K562 (cell line): ENCODE measurements around the gene ABAT. TPM values are rescaled to one million over a fixed set of nuclear protein-coding genes. Genes with fewer than 3 reads are reported as not detected.

Source experiments
- FUS ChIP-seq: fragments of 200-400 bp; formaldehyde crosslinking; optimal IDR thresholded peaks from 2 replicates; pipeline ENCODE3; 2017; ENCODE audit warnings: low read depth, low read length
- HNRNPLL ChIP-seq: fragments of 200-400 bp; formaldehyde crosslinking; IDR thresholded peaks from 2 replicates; pipeline ENCODE4 v1.6.1; 2017; ENCODE audit warnings: low read length, low read depth, mild to moderate bottlenecking; ENCODE audit not compliant: poor library complexity, severe bottlenecking
- PCBP1 ChIP-seq: fragments of 200-400 bp; formaldehyde crosslinking; IDR thresholded peaks from 2 replicates; pipeline ENCODE4 v1.6.1; 2018; ENCODE audit warnings: mild to moderate bottlenecking, low read depth, low read length; ENCODE audit not compliant: poor library complexity, severe bottlenecking
- SMC3 ChIP-seq: conservative IDR thresholded peaks from 2 replicates; pipeline ENCODE4 v1.6.1; 2011; ENCODE audit warnings: low read depth, low read length, improper control_type of control experiment; ENCODE audit not compliant: insufficient read depth
- ZC3H4 ChIP-seq: sonication (generic); formaldehyde crosslinking; IDR thresholded peaks from 2 replicates; pipeline ENCODE4 v1.9.0; 2021; ENCODE audit warnings: missing genetic modification reagents, borderline replicate concordance
- ZC3H8 ChIP-seq: fragments of 450-650 bp; IDR thresholded peaks from 2 replicates; pipeline ENCODE4 v1.6.1; 2017
- ZNF146 ChIP-seq: IDR thresholded peaks from one replicate; pipeline ENCODE4 v1.6.1; 2018; ENCODE audit warnings: missing compliant biosample characterization; ENCODE audit not compliant: unreplicated experiment
- polyA plus RNA-seq, 8 experiments: library from polyadenylated mRNA; depleted of rRNA in 4 of 8; stranded (reverse) in 5 of 8; unstranded in 3 of 8; fragments of >200 nt; fragmentation: Nextera tagmentation in 2 of 8; fragmentation: Illumina TruSeq in 1 of 8; extraction: Ambion mirVana in 2 of 8; extraction: Trizol in 1 of 8; gene quantifications; 2 replicates each; pipeline versions ENCODE4 v1.2.1 to v1.2.3, GENCODE V29; 2011 to 2014; ENCODE audit warnings: inconsistent platforms in 1 of 8, missing spikeins in 1 of 8
- total RNA-seq, 7 experiments: library from RNA; depleted of rRNA in 6 of 7; stranded (reverse); fragments of >200 nt in 6 of 7; fragmentation: Illumina TruSeq in 2 of 7; extraction: Trizol in 2 of 7; gene quantifications; 2 replicates each; pipeline versions ENCODE4 v1.2.1 to v1.2.3, GENCODE V29; 2011 to 2021; ENCODE audit warnings: low replicate concordance in 1 of 7
- TF ChIP-seq, protein P1 (sequence below): sonication (generic); formaldehyde crosslinking; IDR thresholded peaks from 2 replicates; pipeline ENCODE4 v1.9.0; 2022; ENCODE audit warnings: mild to moderate bottlenecking, missing genetic modification reagents
- TF ChIP-seq, protein P2 (sequence below): fragments of 250-450 bp; sonication (Bioruptor Pico); IDR thresholded peaks from 2 replicates; pipeline ENCODE4 v1.9.0; 2021; ENCODE audit warnings: mild to moderate bottlenecking
- TF ChIP-seq, protein P3 (sequence below): fragments of 450-650 bp; formaldehyde crosslinking; IDR thresholded peaks from 2 replicates; pipeline ENCODE4 v1.4.0; 2022; ENCODE audit warnings: missing genetic modification characterization
- TF ChIP-seq, protein P4 (sequence below), 3 experiments: IDR thresholded peaks in 2 of 3; conservative IDR thresholded peaks in 1 of 3; 2 replicates each; pipeline ENCODE4 v1.5.1; 2011 to 2012; ENCODE audit warnings: low read length in 3 of 3, mild to moderate bottlenecking in 3 of 3, control low read depth in 2 of 3, improper control_type of control experiment in 1 of 3, inconsistent platforms in 1 of 3, low read depth in 1 of 3, mixed read lengths in 1 of 3, moderate library complexity in 1 of 3; ENCODE audit not compliant: insufficient read depth in 2 of 3
- TF ChIP-seq, protein P5 (sequence below): fragments of 250-450 bp; sonication (Bioruptor Pico); IDR thresholded peaks from 2 replicates; pipeline ENCODE4 v1.8.0; 2021; ENCODE audit warnings: mild to moderate bottlenecking, moderate library complexity
- TF ChIP-seq, protein P6 (sequence below): fragments of 450-650 bp; IDR thresholded peaks from 2 replicates; pipeline ENCODE4 v1.6.1; 2017; ENCODE audit warnings: mild to moderate bottlenecking, moderate library complexity

The ABAT gene
- total and polyA plus RNA-seq, 9 of the 15 experiments (the other 6 are each of a cell fraction or from before 2014, with no cell fraction given), result 0.01 to 0.49 (median 0.10) TPM

DNA sequence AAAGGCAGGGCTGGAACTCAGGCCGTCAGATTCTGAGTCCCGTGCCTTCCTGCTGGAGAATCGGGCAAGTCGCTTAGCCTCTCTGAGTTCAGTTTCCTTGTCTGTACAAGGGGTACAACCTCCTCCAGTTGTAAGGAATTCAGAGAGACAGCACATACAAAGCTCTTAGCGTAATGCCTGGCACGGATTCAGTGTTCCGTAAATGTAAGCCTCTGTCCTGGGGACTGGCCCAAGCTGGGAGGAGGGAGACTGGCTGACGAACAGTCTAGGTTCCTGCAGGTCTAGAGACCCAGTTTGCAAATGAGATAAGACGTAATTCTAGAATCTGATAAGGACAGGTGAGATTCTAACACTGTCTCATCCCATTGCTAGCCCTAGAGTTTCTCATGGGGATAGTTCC lies 43.0 kb upstream of the ABAT start (continued):
- TF ChIP-seq, protein P1, sequence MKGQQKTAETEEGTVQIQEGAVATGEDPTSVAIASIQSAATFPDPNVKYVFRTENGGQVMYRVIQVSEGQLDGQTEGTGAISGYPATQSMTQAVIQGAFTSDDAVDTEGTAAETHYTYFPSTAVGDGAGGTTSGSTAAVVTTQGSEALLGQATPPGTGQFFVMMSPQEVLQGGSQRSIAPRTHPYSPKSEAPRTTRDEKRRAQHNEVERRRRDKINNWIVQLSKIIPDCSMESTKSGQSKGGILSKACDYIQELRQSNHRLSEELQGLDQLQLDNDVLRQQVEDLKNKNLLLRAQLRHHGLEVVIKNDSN (CRISPR knock-in tag), result no peak
- TF ChIP-seq ZC3H8, result no peak
- TF ChIP-seq HNRNPLL, result no peak
- TF ChIP-seq, protein P2, sequence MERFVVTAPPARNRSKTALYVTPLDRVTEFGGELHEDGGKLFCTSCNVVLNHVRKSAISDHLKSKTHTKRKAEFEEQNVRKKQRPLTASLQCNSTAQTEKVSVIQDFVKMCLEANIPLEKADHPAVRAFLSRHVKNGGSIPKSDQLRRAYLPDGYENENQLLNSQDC (CRISPR knock-in tag), result no peak
- TF ChIP-seq FUS, result no peak
- TF ChIP-seq, protein P3, sequence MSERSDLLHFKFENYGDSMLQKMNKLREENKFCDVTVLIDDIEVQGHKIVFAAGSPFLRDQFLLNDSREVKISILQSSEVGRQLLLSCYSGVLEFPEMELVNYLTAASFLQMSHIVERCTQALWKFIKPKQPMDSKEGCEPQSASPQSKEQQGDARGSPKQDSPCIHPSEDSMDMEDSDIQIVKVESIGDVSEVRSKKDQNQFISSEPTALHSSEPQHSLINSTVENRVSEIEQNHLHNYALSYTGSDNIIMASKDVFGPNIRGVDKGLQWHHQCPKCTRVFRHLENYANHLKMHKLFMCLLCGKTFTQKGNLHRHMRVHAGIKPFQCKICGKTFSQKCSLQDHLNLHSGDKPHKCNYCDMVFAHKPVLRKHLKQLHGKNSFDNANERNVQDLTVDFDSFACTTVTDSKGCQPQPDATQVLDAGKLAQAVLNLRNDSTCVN (CRISPR knock-in tag), result no peak
- TF ChIP-seq ZNF146, result no peak
- TF ChIP-seq, protein P4, sequence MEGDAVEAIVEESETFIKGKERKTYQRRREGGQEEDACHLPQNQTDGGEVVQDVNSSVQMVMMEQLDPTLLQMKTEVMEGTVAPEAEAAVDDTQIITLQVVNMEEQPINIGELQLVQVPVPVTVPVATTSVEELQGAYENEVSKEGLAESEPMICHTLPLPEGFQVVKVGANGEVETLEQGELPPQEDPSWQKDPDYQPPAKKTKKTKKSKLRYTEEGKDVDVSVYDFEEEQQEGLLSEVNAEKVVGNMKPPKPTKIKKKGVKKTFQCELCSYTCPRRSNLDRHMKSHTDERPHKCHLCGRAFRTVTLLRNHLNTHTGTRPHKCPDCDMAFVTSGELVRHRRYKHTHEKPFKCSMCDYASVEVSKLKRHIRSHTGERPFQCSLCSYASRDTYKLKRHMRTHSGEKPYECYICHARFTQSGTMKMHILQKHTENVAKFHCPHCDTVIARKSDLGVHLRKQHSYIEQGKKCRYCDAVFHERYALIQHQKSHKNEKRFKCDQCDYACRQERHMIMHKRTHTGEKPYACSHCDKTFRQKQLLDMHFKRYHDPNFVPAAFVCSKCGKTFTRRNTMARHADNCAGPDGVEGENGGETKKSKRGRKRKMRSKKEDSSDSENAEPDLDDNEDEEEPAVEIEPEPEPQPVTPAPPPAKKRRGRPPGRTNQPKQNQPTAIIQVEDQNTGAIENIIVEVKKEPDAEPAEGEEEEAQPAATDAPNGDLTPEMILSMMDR (IDR thresholded peaks at IDR 0.05 in 2 of 3, conservative IDR thresholded peaks at IDR 0.05 in 1 of 3; ENCODE audit: insufficient read depth in 2 of 3, low read depth in 1 of 3, low read length in 3 of 3), result no peak
- no peak for TF ChIP-seq SMC3
- no peak for TF ChIP-seq PCBP1
- TF ChIP-seq, protein P5, sequence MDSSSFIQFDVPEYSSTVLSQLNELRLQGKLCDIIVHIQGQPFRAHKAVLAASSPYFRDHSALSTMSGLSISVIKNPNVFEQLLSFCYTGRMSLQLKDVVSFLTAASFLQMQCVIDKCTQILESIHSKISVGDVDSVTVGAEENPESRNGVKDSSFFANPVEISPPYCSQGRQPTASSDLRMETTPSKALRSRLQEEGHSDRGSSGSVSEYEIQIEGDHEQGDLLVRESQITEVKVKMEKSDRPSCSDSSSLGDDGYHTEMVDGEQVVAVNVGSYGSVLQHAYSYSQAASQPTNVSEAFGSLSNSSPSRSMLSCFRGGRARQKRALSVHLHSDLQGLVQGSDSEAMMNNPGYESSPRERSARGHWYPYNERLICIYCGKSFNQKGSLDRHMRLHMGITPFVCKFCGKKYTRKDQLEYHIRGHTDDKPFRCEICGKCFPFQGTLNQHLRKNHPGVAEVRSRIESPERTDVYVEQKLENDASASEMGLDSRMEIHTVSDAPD (CRISPR knock-in tag), result no peak
- TF ChIP-seq ZC3H4 (CRISPR knock-in tag), result no peak
- TF ChIP-seq, protein P6, sequence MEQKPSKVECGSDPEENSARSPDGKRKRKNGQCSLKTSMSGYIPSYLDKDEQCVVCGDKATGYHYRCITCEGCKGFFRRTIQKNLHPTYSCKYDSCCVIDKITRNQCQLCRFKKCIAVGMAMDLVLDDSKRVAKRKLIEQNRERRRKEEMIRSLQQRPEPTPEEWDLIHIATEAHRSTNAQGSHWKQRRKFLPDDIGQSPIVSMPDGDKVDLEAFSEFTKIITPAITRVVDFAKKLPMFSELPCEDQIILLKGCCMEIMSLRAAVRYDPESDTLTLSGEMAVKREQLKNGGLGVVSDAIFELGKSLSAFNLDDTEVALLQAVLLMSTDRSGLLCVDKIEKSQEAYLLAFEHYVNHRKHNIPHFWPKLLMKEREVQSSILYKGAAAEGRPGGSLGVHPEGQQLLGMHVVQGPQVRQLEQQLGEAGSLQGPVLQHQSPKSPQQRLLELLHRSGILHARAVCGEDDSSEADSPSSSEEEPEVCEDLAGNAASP, result no peak
- TF ChIP-seq, all 486 proteins: peak for 0
